ENCODE measurements around the gene VCL. TPM values are rescaled to one million over a fixed set of nuclear protein-coding genes. Genes with fewer than 3 reads are reported as not detected.

VCL gene
- total RNA-seq, 2 donors from 2014 or later = 109 to 214 TPM

GRCh38 chr10:74114041-74114448, 116.1 kb downstream of the VCL start:
- H3K27me3 Mint-ChIP-seq (ENCODE audit: insufficient read depth) = no peaks in the 10 kb centered on the region
- no peaks in the 10 kb centered on the region for H3K4me1 Mint-ChIP-seq
- peak overlapping the region; percentile 9 for H3K27ac Mint-ChIP-seq
- Histone ChIP-seq H3K27me3 (ENCODE audit: control insufficient read depth, insufficient read depth, low read length, poor library complexity, severe bottlenecking) (no peaks in the 10 kb centered on the region), H3K9me3 (ENCODE audit: control insufficient read depth, low read length) (no peaks in the 10 kb centered on the region), H3K4me3 (ENCODE audit: low read length) (no peak overlapping the region), H3K36me3 (ENCODE audit: control insufficient read depth, insufficient read depth, low read length) (peaks cover 98% of the 10 kb centered on the region), H3K9ac (ENCODE audit: extremely low read depth, low read length, poor library complexity, severe bottlenecking) (no peak overlapping the region), H3K27ac (ENCODE audit: low read depth, low read length) (no peak overlapping the region), H3K4me1 (ENCODE audit: control insufficient read depth, insufficient read depth, low read length) (no peaks in the 10 kb centered on the region)
- TF ChIP-seq CTCF (conservative IDR thresholded peaks at IDR 0.05) = no peak
- no peak for DNase-seq
- H3K9me3 Mint-ChIP-seq = no peaks in the 10 kb centered on the region
- WGBS, 2 experiments (ENCODE audit: insufficient coverage in 1 of 2, insufficient read length in 1 of 2) = 91 to 94% methylated on average over 7 to 12 of the region's 12 CpGs
- no peak overlapping the region for H3K4me3 Mint-ChIP-seq
- peaks cover 94% of the 10 kb centered on the region for H3K36me3 Mint-ChIP-seq (ENCODE audit: low read depth)

- peaks cover 82% of the 10 kb centered on the region for H3K36me3 Mint-ChIP-seq (ENCODE audit: low read depth)
Observed at GRCh38 chr10:74117738-74118137, 119.8 kb downstream of the VCL start.

GRCh38 chr10:74118804-74119203, 120.9 kb downstream of the VCL start:
- H3K27ac ChIP-seq (ENCODE audit: low read depth, low read length) = no peak overlapping the region
- no peaks in the 10 kb centered on the region for H3K27me3 Mint-ChIP-seq (ENCODE audit: insufficient read depth)
- H3K4me3 ChIP-seq (ENCODE audit: low read length) = no peak overlapping the region
- H3K36me3 ChIP-seq (ENCODE audit: control insufficient read depth, insufficient read depth, low read length) = peaks cover 98% of the 10 kb centered on the region
- peak overlapping the region; percentile 83 for H3K27ac Mint-ChIP-seq
- peaks cover 6% of the 10 kb centered on the region for H3K4me1 Mint-ChIP-seq
- no peaks in the 10 kb centered on the region for H3K27me3 ChIP-seq (ENCODE audit: control insufficient read depth, insufficient read depth, low read length, poor library complexity, severe bottlenecking)
- no peak overlapping the region for H3K9ac ChIP-seq (ENCODE audit: extremely low read depth, low read length, poor library complexity, severe bottlenecking)
- 90 to 96% methylated on average over 2 to 3 of the region's 3 CpGs for WGBS, 2 experiments (ENCODE audit: insufficient coverage in 1 of 2, insufficient read length in 1 of 2)
- H3K36me3 Mint-ChIP-seq (ENCODE audit: low read depth) = peaks cover 80% of the 10 kb centered on the region
- H3K9me3 ChIP-seq (ENCODE audit: control insufficient read depth, low read length) = no peaks in the 10 kb centered on the region
- H3K4me3 Mint-ChIP-seq = no peak overlapping the region
- H3K9me3 Mint-ChIP-seq = no peaks in the 10 kb centered on the region
- no peak for DNase-seq
- peaks cover 4% of the 10 kb centered on the region for H3K4me1 ChIP-seq (ENCODE audit: control insufficient read depth, insufficient read depth, low read length)
- TF ChIP-seq CTCF (conservative IDR thresholded peaks at IDR 0.05) = no peak

More at GRCh38 chr10:74117738-74118137, 119.8 kb downstream of the VCL start:
- Histone ChIP-seq H3K36me3 (ENCODE audit: control insufficient read depth, insufficient read depth, low read length) (peaks cover 98% of the 10 kb centered on the region), H3K4me1 (ENCODE audit: control insufficient read depth, insufficient read depth, low read length) (peaks cover 4% of the 10 kb centered on the region), H3K4me3 (ENCODE audit: low read length) (no peak overlapping the region), H3K27ac (ENCODE audit: low read depth, low read length) (no peak overlapping the region), H3K9ac (ENCODE audit: extremely low read depth, low read length, poor library complexity, severe bottlenecking) (no peak overlapping the region), H3K27me3 (ENCODE audit: control insufficient read depth, insufficient read depth, low read length, poor library complexity, severe bottlenecking) (no peaks in the 10 kb centered on the region), H3K9me3 (ENCODE audit: control insufficient read depth, low read length) (no peaks in the 10 kb centered on the region)
- no peak for DNase-seq
- no peak overlapping the region for H3K4me3 Mint-ChIP-seq
- WGBS, 2 experiments (ENCODE audit: insufficient coverage in 1 of 2, insufficient read length in 1 of 2) = 93 to 94% methylated on average over 4 of the region's 4 CpGs
- peaks cover 6% of the 10 kb centered on the region for H3K4me1 Mint-ChIP-seq
- H3K9me3 Mint-ChIP-seq = no peaks in the 10 kb centered on the region
- no peaks in the 10 kb centered on the region for H3K27me3 Mint-ChIP-seq (ENCODE audit: insufficient read depth)
- no peak for TF ChIP-seq CTCF (conservative IDR thresholded peaks at IDR 0.05)
- peak overlapping the region; percentile 83 for H3K27ac Mint-ChIP-seq
